HepG2 (cell line): Measurements from ENCODE around the gene KCTD14. TPM values are rescaled to one million over a fixed set of nuclear protein-coding genes. Genes with fewer than 3 reads are reported as not detected.

Experiments used
- ATF7-NPFF ChIP-seq: sonication (generic); formaldehyde crosslinking; IDR thresholded peaks from 2 replicates; pipeline ENCODE4 v1.8.1; 2023; ENCODE audit warnings: mild to moderate bottlenecking, low read depth, missing genetic modification reagents, moderate library complexity
- GMEB2 ChIP-seq: IDR thresholded peaks from 2 replicates; pipeline ENCODE4 v1.6.1; 2016; ENCODE audit warnings: missing biosample characterization, missing genetic modification reagents, low read depth
- GZF1 ChIP-seq: sonication (generic); formaldehyde crosslinking; IDR thresholded peaks from 2 replicates; pipeline ENCODE4 v1.5.1; 2020; ENCODE audit warnings: mild to moderate bottlenecking, missing genetic modification reagents
- ISX ChIP-seq: sonication (generic); formaldehyde crosslinking; conservative IDR thresholded peaks from 2 replicates; pipeline ENCODE4 v1.5.0; 2020; ENCODE audit warnings: missing genetic modification reagents
- MED1 ChIP-seq: sonication (generic); formaldehyde crosslinking; IDR thresholded peaks from 2 replicates; pipeline ENCODE4 v1.4.0; 2020; ENCODE audit warnings: missing genetic modification reagents
- NR1H2 ChIP-seq: sonication (generic); formaldehyde crosslinking; IDR thresholded peaks from 2 replicates; pipeline ENCODE4 v1.8.1; 2022; ENCODE audit warnings: low read depth, missing genetic modification reagents, borderline replicate concordance
- PITX1 ChIP-seq: sonication (generic); formaldehyde crosslinking; IDR thresholded peaks from 2 replicates; pipeline ENCODE4 v1.5.1; 2020; ENCODE audit warnings: mild to moderate bottlenecking, missing genetic modification reagents
- POGZ ChIP-seq: sonication (generic); formaldehyde crosslinking; IDR thresholded peaks from 2 replicates; pipeline ENCODE4 v1.4.0; 2020; ENCODE audit warnings: mild to moderate bottlenecking, missing genetic modification reagents
- PPARG ChIP-seq: conservative IDR thresholded peaks from 2 replicates; pipeline ENCODE4 v1.6.1; 2016; ENCODE audit warnings: missing biosample characterization, missing genetic modification reagents
- RFX1 ChIP-seq: fragments of 450-650 bp; IDR thresholded peaks from 2 replicates; pipeline ENCODE4 v1.6.1; 2017
- SP5 ChIP-seq: IDR thresholded peaks from 2 replicates; pipeline ENCODE4 v1.6.1; 2016; ENCODE audit warnings: low read depth, borderline replicate concordance
- ZNF350 ChIP-seq: sonication (generic); formaldehyde crosslinking; IDR thresholded peaks from 2 replicates; pipeline ENCODE4 v1.4.0; 2020; ENCODE audit warnings: mild to moderate bottlenecking, low read depth, missing genetic modification reagents, borderline replicate concordance
- ZNF44 ChIP-seq: sonication (generic); formaldehyde crosslinking; IDR thresholded peaks from 2 replicates; pipeline ENCODE4 v1.5.1; 2020; ENCODE audit warnings: mild to moderate bottlenecking, missing genetic modification reagents
- ZNF501 ChIP-seq: sonication (generic); formaldehyde crosslinking; IDR thresholded peaks from 2 replicates; pipeline ENCODE4 v1.5.1; 2020; ENCODE audit warnings: mild to moderate bottlenecking, moderate library complexity, missing genetic modification reagents
- ZNF530 ChIP-seq: sonication (generic); formaldehyde crosslinking; IDR thresholded peaks from 2 replicates; pipeline ENCODE4 v1.5.0; 2020; ENCODE audit warnings: low read depth, mild to moderate bottlenecking, missing genetic modification reagents
- ZNF891 ChIP-seq: sonication (generic); formaldehyde crosslinking; IDR thresholded peaks from 2 replicates; pipeline ENCODE4 v1.5.0; 2020; ENCODE audit warnings: mild to moderate bottlenecking, missing genetic modification reagents
- polyA plus RNA-seq, 8 experiments: library from polyadenylated mRNA; depleted of rRNA in 3 of 8; stranded (reverse) in 7 of 8; unstranded in 1 of 8; fragments of >200 nt; fragmentation: Illumina TruSeq in 4 of 8; extraction: Trizol in 4 of 8; gene quantifications; 2 replicates each; pipeline versions ENCODE4 v1.2.1 to v1.2.3, GENCODE V29; 2011 to 2016; ENCODE audit warnings: low read depth in 4 of 8, missing spikeins in 1 of 8, mixed read lengths in 1 of 8; ENCODE audit not compliant: insufficient read depth in 1 of 8
- total RNA-seq, 5 experiments: library from RNA; depleted of rRNA; stranded (reverse); fragments of >200 nt; fragmentation: Illumina TruSeq; extraction: Trizol; gene quantifications; 2 replicates each; pipeline ENCODE4 v1.2.3, GENCODE V29; 2016; ENCODE audit warnings: low read depth in 1 of 5
- TF ChIP-seq, protein P1 (sequence below), 2 experiments: sonication (generic) in 1 of 2; formaldehyde crosslinking in 1 of 2; IDR thresholded peaks; 2 replicates each; pipeline versions ENCODE4 v1.5.1 to v1.6.1; 2011 to 2020; ENCODE audit warnings: borderline replicate concordance in 1 of 2, low read depth in 1 of 2, low read length in 1 of 2, mild to moderate bottlenecking in 1 of 2, missing genetic modification reagents in 1 of 2, moderate library complexity in 1 of 2
- TF ChIP-seq, protein P2 (sequence below): sonication (generic); formaldehyde crosslinking; IDR thresholded peaks from 2 replicates; pipeline ENCODE4 v1.5.0; 2020; ENCODE audit warnings: mild to moderate bottlenecking, missing genetic modification reagents
- TF ChIP-seq, protein P3 (sequence below): sonication (generic); formaldehyde crosslinking; IDR thresholded peaks from 2 replicates; pipeline ENCODE4 v1.4.0; 2020; ENCODE audit warnings: missing genetic modification reagents
- TF ChIP-seq, protein P4 (sequence below): sonication (generic); formaldehyde crosslinking; IDR thresholded peaks from 2 replicates; pipeline ENCODE4 v1.5.0; 2020; ENCODE audit warnings: missing genetic modification reagents

Gene KCTD14
- total and polyA plus RNA-seq, 2 of the 13 experiments (the other 11 are each of a cell fraction or from before 2014, with no cell fraction given), result 10.3 to 15.6 TPM

GRCh38 chr11:78039919-78040671 is 17.0 kb upstream of the KCTD14 start (continued):
- TF ChIP-seq, protein P1, sequence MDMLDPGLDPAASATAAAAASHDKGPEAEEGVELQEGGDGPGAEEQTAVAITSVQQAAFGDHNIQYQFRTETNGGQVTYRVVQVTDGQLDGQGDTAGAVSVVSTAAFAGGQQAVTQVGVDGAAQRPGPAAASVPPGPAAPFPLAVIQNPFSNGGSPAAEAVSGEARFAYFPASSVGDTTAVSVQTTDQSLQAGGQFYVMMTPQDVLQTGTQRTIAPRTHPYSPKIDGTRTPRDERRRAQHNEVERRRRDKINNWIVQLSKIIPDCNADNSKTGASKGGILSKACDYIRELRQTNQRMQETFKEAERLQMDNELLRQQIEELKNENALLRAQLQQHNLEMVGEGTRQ (IDR thresholded peaks at IDR 0.05; ENCODE audit: low read depth, low read length), result no peak
- TF ChIP-seq, protein P1 (CRISPR knock-in tag; IDR thresholded peaks at IDR 0.05; ENCODE audit: borderline replicate concordance), result no peak
- TF ChIP-seq PPARG (peak; percentile 16; the same call in 1 of the 2 replicates), PITX1 (CRISPR knock-in tag) (no peak), ZNF530 (CRISPR knock-in tag) (no peak), ZNF44 (no peak), ZNF891 (no peak), ZNF501 (CRISPR knock-in tag) (no peak), GZF1 (CRISPR knock-in tag) (no peak), RFX1 (no peak), NR1H2 (CRISPR knock-in tag) (no peak), SP5 (no peak), MED1 (CRISPR knock-in tag) (peak; percentile 80), ISX (no peak), ATF7-NPFF (CRISPR knock-in tag) (no peak), POGZ (CRISPR knock-in tag) (peak; percentile 38; the same call in 1 of the 2 replicates), ZNF350 (CRISPR knock-in tag) (no peak), GMEB2 (CRISPR knock-in tag) (no peak)
- TF ChIP-seq, protein P2, sequence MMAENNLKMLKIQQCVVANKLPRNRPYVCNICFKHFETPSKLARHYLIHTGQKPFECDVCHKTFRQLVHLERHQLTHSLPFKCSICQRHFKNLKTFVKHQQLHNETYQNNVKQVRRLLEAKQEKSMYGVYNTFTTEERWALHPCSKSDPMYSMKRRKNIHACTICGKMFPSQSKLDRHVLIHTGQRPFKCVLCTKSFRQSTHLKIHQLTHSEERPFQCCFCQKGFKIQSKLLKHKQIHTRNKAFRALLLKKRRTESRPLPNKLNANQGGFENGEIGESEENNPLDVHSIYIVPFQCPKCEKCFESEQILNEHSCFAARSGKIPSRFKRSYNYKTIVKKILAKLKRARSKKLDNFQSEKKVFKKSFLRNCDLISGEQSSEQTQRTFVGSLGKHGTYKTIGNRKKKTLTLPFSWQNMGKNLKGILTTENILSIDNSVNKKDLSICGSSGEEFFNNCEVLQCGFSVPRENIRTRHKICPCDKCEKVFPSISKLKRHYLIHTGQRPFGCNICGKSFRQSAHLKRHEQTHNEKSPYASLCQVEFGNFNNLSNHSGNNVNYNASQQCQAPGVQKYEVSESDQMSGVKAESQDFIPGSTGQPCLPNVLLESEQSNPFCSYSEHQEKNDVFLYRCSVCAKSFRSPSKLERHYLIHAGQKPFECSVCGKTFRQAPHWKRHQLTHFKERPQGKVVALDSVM, result no peak; the same call in 1 of the 2 replicates
- TF ChIP-seq, protein P3, sequence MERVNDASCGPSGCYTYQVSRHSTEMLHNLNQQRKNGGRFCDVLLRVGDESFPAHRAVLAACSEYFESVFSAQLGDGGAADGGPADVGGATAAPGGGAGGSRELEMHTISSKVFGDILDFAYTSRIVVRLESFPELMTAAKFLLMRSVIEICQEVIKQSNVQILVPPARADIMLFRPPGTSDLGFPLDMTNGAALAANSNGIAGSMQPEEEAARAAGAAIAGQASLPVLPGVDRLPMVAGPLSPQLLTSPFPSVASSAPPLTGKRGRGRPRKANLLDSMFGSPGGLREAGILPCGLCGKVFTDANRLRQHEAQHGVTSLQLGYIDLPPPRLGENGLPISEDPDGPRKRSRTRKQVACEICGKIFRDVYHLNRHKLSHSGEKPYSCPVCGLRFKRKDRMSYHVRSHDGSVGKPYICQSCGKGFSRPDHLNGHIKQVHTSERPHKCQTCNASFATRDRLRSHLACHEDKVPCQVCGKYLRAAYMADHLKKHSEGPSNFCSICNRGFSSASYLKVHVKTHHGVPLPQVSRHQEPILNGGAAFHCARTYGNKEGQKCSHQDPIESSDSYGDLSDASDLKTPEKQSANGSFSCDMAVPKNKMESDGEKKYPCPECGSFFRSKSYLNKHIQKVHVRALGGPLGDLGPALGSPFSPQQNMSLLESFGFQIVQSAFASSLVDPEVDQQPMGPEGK (CRISPR knock-in tag), result 0 out of 2 replicates have a peak, but pooled peaks have one; percentile 56
- TF ChIP-seq, protein P4, sequence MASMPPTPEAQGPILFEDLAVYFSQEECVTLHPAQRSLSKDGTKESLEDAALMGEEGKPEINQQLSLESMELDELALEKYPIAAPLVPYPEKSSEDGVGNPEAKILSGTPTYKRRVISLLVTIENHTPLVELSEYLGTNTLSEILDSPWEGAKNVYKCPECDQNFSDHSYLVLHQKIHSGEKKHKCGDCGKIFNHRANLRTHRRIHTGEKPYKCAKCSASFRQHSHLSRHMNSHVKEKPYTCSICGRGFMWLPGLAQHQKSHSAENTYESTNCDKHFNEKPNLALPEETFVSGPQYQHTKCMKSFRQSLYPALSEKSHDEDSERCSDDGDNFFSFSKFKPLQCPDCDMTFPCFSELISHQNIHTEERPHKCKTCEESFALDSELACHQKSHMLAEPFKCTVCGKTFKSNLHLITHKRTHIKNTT (CRISPR knock-in tag), result no peak
